Dendritic cell treated with granulocyte-macrophage colony-stimulating factor and Interleukin-4, amounts not matched to agents 40 ng/mL and 50 ng/mL, for 4 days (primary cell): ENCODE results near the gene NLGN1.
"Not testable (repeated sequence)": the region's sequence is repeated elsewhere in the genome, so short reads cannot be mapped to it uniquely, and the experiment has no call there.

ENCODE experiments used
- H3K27ac Mint-ChIP-seq: one replicate; pipeline ENCODE4 v1.8.0; 2022; ENCODE audit warnings: mild to moderate bottlenecking, mixed read lengths
- H3K27me3 Mint-ChIP-seq: one replicate; pipeline ENCODE4 v1.8.0; 2022; ENCODE audit warnings: mild to moderate bottlenecking, mixed read lengths
- H3K36me3 Mint-ChIP-seq: one replicate; pipeline ENCODE4 v1.8.0; 2022; ENCODE audit warnings: low read depth, mixed read lengths
- H3K4me1 Mint-ChIP-seq: one replicate; pipeline ENCODE4 v1.8.0; 2022; ENCODE audit warnings: low read depth, mixed read lengths
- H3K4me3 Mint-ChIP-seq: one replicate; pipeline ENCODE4 v1.8.0; 2022; ENCODE audit warnings: mild to moderate bottlenecking, moderate library complexity, mixed read lengths
- H3K9me3 Mint-ChIP-seq: one replicate; pipeline ENCODE4 v1.8.0; 2022; ENCODE audit warnings: mixed read lengths
- intact Hi-C: fragments of 100-400 bp; cut with micrococcal nuclease; formaldehyde crosslinking; loops from one replicate; pipeline ENCODE4 v1.15.0; 2022

The NLGN1 gene

DNA sequence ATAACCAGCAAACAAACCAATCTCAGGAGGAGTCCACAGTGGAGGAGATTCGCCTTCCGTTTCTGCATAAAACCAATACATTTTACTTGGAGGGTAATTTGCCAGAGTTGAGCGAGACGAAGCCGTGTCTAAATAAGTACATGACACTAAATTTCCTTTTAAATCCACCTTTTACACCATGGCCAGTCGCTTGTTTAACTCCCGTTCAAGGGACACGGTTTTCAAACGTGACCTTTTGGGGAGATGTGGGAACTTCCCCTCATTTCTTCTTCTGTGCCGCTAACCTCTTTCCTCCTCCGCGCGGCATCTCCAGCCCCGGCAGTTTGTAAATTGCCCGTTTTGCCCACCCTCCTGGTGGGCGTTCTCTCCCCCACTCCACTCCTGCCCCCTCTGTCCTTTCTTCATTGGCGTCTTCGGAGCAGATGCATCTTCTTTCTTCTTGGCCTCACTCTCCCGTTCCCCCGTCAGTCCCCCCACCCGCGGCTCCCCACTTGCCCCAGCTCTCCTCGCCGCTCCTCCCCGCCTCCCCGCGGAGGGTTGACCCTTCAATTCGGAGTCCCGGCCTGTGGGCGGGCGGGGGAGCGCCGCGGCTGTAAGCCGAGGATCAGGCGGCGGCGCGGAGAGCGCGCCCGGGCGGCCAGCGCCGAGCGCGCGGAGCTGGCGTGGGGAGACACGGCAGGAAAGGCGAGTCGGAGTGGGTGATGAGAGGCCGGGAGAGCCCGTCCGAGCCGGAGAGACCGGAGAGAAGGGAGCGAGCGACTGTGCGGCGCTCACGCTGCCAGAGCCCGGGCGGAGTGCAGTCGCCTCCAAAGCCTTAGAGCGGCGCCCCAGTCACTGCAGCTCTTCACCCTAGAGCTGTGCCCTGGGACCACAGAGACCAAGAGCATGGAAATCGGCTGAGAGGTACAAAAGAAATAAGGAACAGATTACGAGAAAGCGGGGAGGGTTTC, at the start of gene NLGN1:
TSS of gene NLGN1 (plus strand) at position 584 of the 950 bp plus-strand sequence.
- intact Hi-C loops, result no loop called here
- Mint-ChIP-seq H3K36me3 (peaks cover 10% of the 10 kb centered on the region), H3K9me3 (no peaks in the 10 kb centered on the region), H3K4me3 (peak within 1 kb of the TSS; percentile 84), H3K27me3 (peaks cover 57% of the 10 kb centered on the region), H3K4me1 (peaks cover 38% of the 10 kb centered on the region), H3K27ac (no peak within 1 kb of the TSS)

DNA sequence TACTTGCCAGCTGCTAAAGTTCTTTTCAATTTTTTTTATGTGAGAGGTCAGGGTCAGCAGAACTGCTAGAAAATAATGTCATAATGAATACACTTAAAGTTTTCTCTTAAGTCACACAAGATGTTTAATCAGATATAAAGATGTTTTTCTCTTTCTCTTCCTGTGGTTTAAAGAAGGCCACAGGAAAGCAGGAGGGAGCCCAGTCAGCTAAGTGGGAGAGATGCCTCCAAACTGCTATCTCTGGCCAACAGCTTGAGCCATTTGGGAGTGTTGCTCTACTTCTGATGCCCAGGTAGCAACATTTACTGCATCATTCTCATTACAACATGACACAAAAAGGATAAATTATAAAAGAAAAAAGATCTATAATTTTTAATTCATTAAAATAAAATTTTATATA, 45.7 kb upstream of the NLGN1 start:
- Mint-ChIP-seq H3K36me3 (no peaks in the 10 kb centered on the region), H3K4me1 (no peaks in the 10 kb centered on the region), H3K9me3 (peaks cover 28% of the 10 kb centered on the region), H3K27me3 (no peaks in the 10 kb centered on the region), H3K4me3 (no peak overlapping the region), H3K27ac (no peak overlapping the region)
- intact Hi-C loops, result no loop called here

DNA sequence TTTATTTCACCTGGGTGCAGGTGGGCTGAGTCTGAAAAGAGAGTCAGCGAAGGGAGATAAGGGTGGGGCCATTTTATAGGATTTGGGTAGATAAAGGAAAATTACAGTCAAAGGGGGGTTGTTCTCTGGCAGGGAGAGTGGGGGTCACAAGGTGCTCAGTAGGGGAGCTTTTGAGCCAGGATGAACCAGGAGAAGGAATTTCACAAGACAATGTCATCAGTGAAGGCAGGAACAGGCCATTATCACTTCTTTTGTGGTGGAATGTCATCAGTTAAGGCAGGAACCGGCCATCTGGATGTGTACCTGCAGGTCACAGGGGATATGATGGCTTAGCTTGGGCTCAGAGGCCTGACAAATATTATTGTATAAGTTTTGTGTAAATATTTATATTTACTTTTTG, 44.4 kb upstream of the NLGN1 start:
- H3K4me3 Mint-ChIP-seq, H3K36me3 Mint-ChIP-seq, intact Hi-C loops: not testable (repeated sequence)

DNA sequence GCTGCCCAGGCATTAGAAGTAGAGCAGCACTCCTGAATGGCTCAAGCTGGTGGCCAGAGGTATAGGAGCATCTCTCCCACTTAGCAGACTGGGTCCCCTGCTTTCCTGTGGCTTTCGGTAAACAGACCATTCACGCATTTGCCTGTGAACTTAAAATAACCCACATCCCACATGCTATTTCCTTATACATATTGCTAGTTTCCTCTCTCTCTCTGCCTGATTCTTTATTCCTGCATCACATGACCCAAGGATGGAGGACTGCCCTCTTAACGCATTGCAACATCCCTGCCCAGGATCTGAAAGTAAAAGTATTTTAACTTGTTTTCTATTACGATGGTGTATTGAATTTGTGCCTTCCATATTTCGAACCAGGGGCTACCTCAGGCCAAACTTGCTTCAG, 43.4 kb upstream of the NLGN1 start:
- no peak overlapping the region for H3K27ac Mint-ChIP-seq
- intact Hi-C loops, result no loop called here
- no peaks in the 10 kb centered on the region for H3K4me1 Mint-ChIP-seq
- H3K9me3 Mint-ChIP-seq, result peaks cover 18% of the 10 kb centered on the region
- no peak overlapping the region for H3K4me3 Mint-ChIP-seq
- no peaks in the 10 kb centered on the region for H3K36me3 Mint-ChIP-seq
- H3K27me3 Mint-ChIP-seq, result no peaks in the 10 kb centered on the region

More for the DNA sequence above, 44.4 kb upstream of the NLGN1 start:
- not testable (repeated sequence) for H3K27ac Mint-ChIP-seq, H3K4me1 Mint-ChIP-seq, H3K27me3 Mint-ChIP-seq
- H3K9me3 Mint-ChIP-seq, result peaks cover 28% of the 10 kb centered on the region

DNA sequence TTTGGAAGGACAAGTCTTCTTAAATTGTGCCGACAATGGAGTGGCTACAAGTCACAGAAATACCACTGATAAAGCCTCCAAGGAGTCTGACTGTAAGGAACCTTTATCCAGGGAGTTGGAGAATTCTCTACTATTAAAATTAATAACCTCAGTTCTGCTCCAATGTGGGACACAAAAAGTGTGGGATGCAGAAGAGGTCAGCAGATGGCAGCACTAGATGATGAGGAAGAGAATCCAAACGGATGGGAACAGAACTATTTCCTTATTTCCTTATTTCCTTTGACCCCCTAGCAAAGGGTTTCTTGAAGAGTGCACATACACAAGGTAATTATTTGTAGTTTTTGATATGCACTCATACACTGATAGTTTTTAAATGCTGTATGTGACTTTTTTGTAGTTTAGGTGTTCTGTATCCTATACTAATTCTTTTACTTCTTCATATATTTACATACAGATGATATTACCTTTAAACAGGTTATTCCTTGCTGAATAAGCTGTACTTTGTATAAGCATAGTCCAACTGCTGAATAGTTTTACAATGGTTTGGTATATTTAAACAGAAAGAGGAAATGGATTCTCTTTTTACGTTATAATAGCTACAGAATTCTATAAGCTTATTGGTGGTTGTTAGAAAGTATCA, 25.6 kb upstream of the NLGN1 start:
- H3K36me3 Mint-ChIP-seq, result no peaks in the 10 kb centered on the region
- intact Hi-C loops, result loop anchor here (2.0 kb wide), 1 partner anchor 181 kb away; no protein-coding TSS in a partner anchor
- H3K4me3 Mint-ChIP-seq, result no peak overlapping the region
- no peak overlapping the region for H3K27ac Mint-ChIP-seq
- H3K4me1 Mint-ChIP-seq, result no peaks in the 10 kb centered on the region
- H3K27me3 Mint-ChIP-seq, result no peaks in the 10 kb centered on the region
- no peaks in the 10 kb centered on the region for H3K9me3 Mint-ChIP-seq

DNA sequence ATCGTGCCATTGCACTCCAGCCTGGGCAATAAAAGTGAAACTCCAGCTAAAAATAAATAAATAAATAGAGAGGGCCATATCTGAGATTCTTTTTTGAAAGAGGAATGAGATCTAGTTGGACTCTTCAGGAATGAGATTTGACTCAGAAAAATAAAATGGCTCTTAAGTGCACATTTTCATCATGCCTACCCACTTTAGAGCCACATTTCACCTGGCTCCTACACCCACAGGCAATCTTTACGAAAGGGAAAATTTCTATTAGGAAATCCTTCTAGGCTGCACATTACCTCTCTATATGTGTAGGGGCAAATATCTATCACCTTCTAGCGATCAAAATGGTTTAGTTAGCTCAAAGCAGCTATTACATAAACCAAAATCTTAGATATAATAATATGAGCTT, 16.9 kb upstream of the NLGN1 start:
- Mint-ChIP-seq H3K4me3 (no peak overlapping the region), H3K27me3 (peaks cover 2% of the 10 kb centered on the region), H3K9me3 (no peaks in the 10 kb centered on the region), H3K4me1 (no peaks in the 10 kb centered on the region), H3K27ac (no peak overlapping the region), H3K36me3 (no peaks in the 10 kb centered on the region)
- intact Hi-C loops, result no loop called here

DNA sequence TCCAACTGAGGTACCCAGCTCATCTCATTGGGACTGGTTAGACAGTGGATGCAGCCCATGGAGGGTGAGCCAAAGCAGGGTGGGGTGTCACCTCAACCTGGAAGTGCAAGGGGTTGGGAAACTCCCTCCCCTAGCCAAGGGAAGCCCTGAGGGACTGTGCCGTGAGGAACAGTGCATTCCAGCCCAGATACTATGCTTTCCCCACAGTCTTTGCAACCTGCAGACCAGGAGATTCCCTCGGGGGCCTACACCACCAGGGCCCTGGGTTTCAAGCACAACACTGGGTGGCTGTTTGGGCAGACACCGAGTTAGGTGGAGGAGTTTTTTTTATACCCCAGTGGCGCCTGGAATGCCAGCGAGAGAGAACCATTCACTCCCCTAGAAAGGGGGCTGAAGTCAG, 15.6 kb upstream of the NLGN1 start:
- H3K4me1 Mint-ChIP-seq, H3K9me3 Mint-ChIP-seq, H3K27me3 Mint-ChIP-seq, H3K4me3 Mint-ChIP-seq, intact Hi-C loops, H3K27ac Mint-ChIP-seq, H3K36me3 Mint-ChIP-seq: not testable (repeated sequence)

DNA sequence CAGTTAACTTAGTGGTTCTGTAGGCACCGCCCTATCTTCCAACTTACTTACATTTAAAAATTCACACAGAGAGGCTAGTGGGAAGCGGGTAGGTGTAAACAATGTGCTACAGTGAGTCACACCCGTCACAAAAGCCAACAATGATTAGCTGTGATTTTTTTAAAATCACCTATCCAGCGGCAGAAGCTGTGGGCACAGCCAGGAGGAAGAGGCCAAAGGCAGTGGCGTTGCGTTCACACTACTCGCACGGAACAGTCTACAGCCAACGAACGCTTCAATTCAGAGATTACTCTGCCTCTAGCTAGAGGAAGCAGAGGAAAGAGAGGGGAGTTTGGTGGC, 2.5 kb upstream of the NLGN1 start:
- Mint-ChIP-seq H3K9me3 (no peaks in the 10 kb centered on the region), H3K27ac (peak overlapping the region; percentile 85), H3K36me3 (peaks cover 10% of the 10 kb centered on the region), H3K4me3 (peak overlapping the region; percentile 83), H3K27me3 (peaks cover 51% of the 10 kb centered on the region), H3K4me1 (peaks cover 38% of the 10 kb centered on the region)
- intact Hi-C loops, result no loop called here

DNA sequence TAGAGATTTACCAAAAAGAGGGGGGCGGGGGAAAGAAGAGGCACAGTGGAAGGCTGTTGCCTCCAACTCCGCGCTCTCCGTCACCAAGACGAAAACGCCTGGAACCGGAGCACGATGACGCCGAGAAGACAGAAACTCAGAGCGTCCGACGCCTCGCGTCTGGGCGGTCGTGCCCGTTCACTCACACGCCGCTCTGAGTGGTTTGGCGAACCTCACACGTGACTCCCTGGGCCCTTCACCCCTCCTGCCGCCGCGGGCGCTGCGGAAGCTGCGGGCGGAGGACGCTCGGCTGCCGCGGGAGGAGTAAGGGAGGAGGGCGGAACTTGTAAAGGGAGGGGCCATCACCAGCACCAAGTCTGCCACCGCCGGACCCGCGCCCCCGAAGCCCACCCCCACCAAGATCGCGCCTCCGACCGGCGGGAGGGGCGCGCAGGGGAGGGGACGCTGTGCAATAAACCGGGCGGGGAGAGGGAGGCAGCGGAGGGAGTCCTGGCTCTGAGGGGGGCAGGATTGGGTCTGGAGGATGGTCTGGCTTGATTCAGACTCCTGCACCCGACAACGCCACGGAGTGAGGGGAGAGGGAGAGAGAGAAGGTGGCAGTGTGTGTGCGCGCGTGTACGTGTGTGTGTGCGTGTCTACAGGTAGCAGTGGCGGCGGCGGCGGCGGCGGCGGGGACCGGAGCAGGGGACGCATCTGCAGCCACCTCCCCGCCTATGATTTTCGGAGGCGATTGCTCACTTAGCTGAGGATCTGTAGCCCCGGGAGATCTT, 1.9 kb upstream of the NLGN1 start:
- H3K4me3 Mint-ChIP-seq, result peak overlapping the region; percentile 83
- intact Hi-C loops, result no loop called here
- H3K27ac Mint-ChIP-seq, result peak overlapping the region; percentile 85
- H3K27me3 Mint-ChIP-seq, result peaks cover 55% of the 10 kb centered on the region
- peaks cover 10% of the 10 kb centered on the region for H3K36me3 Mint-ChIP-seq
- peaks cover 38% of the 10 kb centered on the region for H3K4me1 Mint-ChIP-seq
- no peaks in the 10 kb centered on the region for H3K9me3 Mint-ChIP-seq

DNA sequence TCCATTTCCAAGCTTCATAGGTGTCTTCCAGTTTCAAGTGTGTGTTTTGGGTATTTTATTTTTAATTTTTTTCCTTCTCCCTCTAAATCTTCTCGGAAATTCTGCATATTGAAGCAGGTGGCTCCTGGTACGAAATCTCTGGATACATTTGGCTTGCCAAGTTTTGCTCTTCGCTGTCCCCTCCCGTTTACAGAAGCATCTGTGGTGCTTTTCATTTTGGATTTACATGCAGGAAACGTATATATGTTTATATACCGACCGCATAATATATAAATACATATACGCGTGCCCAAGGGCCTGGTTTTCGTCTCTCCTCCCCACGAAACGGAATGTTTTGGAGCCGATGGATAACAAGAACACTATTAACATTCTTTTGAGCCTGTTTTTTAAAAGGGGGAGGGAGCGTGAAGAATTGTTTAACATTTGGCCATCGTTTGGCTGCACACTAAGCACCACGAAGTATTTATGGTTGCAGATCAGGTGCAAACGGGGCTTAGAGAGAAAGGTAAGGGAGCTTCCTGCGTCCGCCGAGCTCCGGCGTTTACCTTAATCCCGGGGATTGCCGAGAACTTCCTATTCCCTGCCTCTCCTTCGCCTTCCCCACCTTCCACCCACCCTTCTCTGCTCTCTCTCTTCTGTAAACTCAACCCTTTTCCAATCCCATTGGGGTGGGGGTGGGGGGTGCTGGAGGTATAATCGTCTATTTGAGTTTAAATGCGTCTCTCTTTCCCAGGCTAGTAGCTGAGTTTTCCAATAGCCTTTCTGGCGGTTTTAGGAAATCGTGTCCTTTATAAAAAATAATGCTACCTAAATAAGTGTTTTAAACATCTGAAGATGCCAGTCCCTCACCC, 1.1 kb upstream of the NLGN1 start:
- intact Hi-C loops, result no loop called here
- H3K4me3 Mint-ChIP-seq, result peak overlapping the region; percentile 83
- H3K9me3 Mint-ChIP-seq, result no peaks in the 10 kb centered on the region
- H3K4me1 Mint-ChIP-seq, result peaks cover 38% of the 10 kb centered on the region
- H3K27ac Mint-ChIP-seq, result peak overlapping the region; percentile 85
- H3K36me3 Mint-ChIP-seq, result peaks cover 10% of the 10 kb centered on the region
- H3K27me3 Mint-ChIP-seq, result peaks cover 55% of the 10 kb centered on the region

DNA sequence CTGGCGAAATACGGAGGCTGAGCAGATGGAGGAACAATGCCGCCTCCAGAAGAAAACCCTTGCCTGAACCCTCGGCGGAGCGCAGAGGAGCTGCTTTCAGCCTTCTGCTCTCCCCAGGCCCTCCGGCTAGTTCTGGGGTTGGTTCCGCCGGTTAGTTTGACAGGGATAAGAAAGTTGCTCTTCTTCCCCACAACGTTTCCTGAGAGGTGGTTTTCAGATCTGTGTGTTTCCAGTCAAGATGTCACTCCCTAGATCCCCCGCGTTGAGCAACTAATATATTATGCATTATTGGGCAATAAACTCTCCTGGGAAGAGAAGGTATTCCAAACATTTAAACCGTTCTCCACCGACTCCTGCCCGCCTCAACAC, 551 bp downstream of the NLGN1 start:
- Mint-ChIP-seq H3K36me3 (peaks cover 10% of the 10 kb centered on the region), H3K4me1 (peaks cover 38% of the 10 kb centered on the region), H3K27ac (no peak overlapping the region), H3K9me3 (no peaks in the 10 kb centered on the region), H3K27me3 (peaks cover 59% of the 10 kb centered on the region), H3K4me3 (peak overlapping the region; percentile 84)
- intact Hi-C loops, result no loop called here

DNA sequence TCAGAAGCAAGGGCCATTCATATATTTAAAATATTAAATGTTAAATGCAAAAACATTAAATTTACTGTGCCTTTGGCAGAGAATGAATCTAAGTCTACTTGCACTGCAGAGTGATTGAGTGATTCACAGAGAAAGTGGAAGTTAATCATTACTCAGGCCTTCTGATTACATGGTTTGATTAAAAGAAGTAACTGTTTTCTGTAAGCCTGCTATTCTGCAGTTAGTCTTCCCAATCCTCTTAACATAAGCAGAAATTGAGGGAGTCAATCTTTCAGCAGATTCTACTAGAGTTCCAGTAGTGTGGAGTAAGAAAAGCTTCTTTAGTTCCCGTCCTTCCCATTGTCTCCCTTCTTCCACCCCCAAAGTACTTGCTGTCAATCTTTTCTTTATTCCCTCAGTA, 1.5 kb downstream of the NLGN1 start:
- peaks cover 54% of the 10 kb centered on the region for H3K27me3 Mint-ChIP-seq
- H3K36me3 Mint-ChIP-seq, result peaks cover 10% of the 10 kb centered on the region
- no peaks in the 10 kb centered on the region for H3K9me3 Mint-ChIP-seq
- H3K27ac Mint-ChIP-seq, result no peak overlapping the region
- intact Hi-C loops, result no loop called here
- H3K4me1 Mint-ChIP-seq, result peaks cover 38% of the 10 kb centered on the region
- H3K4me3 Mint-ChIP-seq, result no peak overlapping the region

DNA sequence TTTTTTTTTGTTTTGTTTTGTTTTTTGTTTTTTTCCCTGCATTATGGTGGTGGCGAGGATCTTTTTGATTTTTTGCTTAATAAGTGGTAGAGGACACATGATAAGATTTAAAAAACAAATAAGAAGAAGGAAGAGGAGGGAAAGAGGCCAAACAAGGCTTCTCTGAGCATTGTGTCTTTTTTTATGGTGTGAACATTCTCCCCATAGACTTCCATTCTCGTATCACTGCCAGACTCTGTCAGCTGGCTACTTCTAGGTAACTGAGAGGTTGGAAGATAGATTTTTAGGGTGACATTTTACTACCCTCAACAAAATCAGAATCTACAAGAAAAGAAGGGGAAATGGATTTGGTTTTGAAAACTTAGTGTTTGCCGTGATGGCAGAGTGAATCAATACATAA, 3.8 kb downstream of the NLGN1 start:
- no peaks in the 10 kb centered on the region for H3K9me3 Mint-ChIP-seq
- H3K36me3 Mint-ChIP-seq, result no peaks in the 10 kb centered on the region
- no peak overlapping the region for H3K4me3 Mint-ChIP-seq
- H3K27me3 Mint-ChIP-seq, result peaks cover 35% of the 10 kb centered on the region
- H3K27ac Mint-ChIP-seq, result no peak overlapping the region
- H3K4me1 Mint-ChIP-seq, result peaks cover 20% of the 10 kb centered on the region
- intact Hi-C loops, result no loop called here
